GM23338 (cell line): ENCODE results near the gene PTK6.

Experiments
- CREB1 ChIP-seq: fragments of 250-450 bp; sonication (Bioruptor Pico); IDR thresholded peaks from 2 replicates; pipeline ENCODE4 v1.5.0; 2020; ENCODE audit warnings: low read depth, mild to moderate bottlenecking, moderate library complexity
- CTCF ChIP-seq, 2 experiments: fragments of 200-600 bp in 1 of 2; sonication (generic) in 1 of 2; conservative IDR thresholded peaks; 2 replicates each; pipeline versions ENCODE4 v1.5.1 to v1.6.1; 2016 to 2017; ENCODE audit warnings: antibody characterized with exemption in 2 of 2, low read depth in 2 of 2, mild to moderate bottlenecking in 2 of 2, moderate library complexity in 1 of 2
- EZH2 ChIP-seq: fragments of 200-600 bp; sonication (generic); IDR thresholded peaks from one replicate; pipeline ENCODE4 v1.8.0; 2017; ENCODE audit warnings: antibody characterized with exemption, mild to moderate bottlenecking, low read depth; ENCODE audit not compliant: unreplicated experiment
- EZH2phosphoT487 ChIP-seq: fragments of 200-600 bp; sonication (generic); IDR thresholded peaks from one replicate; pipeline ENCODE4 v1.8.1; 2018; ENCODE audit warnings: antibody characterized with exemption; ENCODE audit not compliant: unreplicated experiment
- JUNB ChIP-seq: IDR thresholded peaks from one replicate; pipeline ENCODE4 v1.6.1; 2016; ENCODE audit warnings: antibody characterized with exemption; ENCODE audit not compliant: unreplicated experiment
- NANOG ChIP-seq: IDR thresholded peaks from 2 replicates; pipeline ENCODE4 v1.6.1; 2016; ENCODE audit warnings: antibody characterized with exemption, borderline replicate concordance
- POLR2AphosphoS5 ChIP-seq: IDR thresholded peaks from 2 replicates; pipeline ENCODE4 v1.6.1; 2016; ENCODE audit warnings: antibody characterized with exemption, low read depth
- REST ChIP-seq: IDR thresholded peaks from one replicate; pipeline ENCODE4 v1.6.1; 2018; ENCODE audit warnings: antibody characterized with exemption; ENCODE audit not compliant: unreplicated experiment
- ZNF114 ChIP-seq: fragments of 250-450 bp; sonication (Bioruptor Pico); IDR thresholded peaks from 2 replicates; pipeline ENCODE4 v1.5.0; 2020; ENCODE audit warnings: mild to moderate bottlenecking, moderate library complexity
- ZNF331 ChIP-seq: fragments of 250-450 bp; sonication (Bioruptor Pico); IDR thresholded peaks from 2 replicates; pipeline ENCODE4 v1.5.0; 2020; ENCODE audit warnings: low read depth, mild to moderate bottlenecking, moderate library complexity
- ZNF462 ChIP-seq: fragments of 250-450 bp; sonication (Bioruptor Pico); IDR thresholded peaks from 2 replicates; pipeline ENCODE4 v1.5.0; 2020; ENCODE audit warnings: mild to moderate bottlenecking, moderate library complexity

- no peak for TF ChIP-seq CTCF (conservative IDR thresholded peaks at IDR 0.05; ENCODE audit: low read depth in 2 of 2)
- TF ChIP-seq CREB1 (CRISPR knock-in tag): no peak
- TF ChIP-seq EZH2phosphoT487: no peak
- TF ChIP-seq REST: no peak
- no peak for TF ChIP-seq EZH2
- no peak for TF ChIP-seq POLR2AphosphoS5
- TF ChIP-seq ZNF331: no peak
- TF ChIP-seq JUNB: no peak
- TF ChIP-seq ZNF114 (CRISPR knock-in tag): no peak
- no peak for TF ChIP-seq ZNF462
- TF ChIP-seq NANOG: no peak
Measured at GRCh38 chr20:63500151-63500901, 36.9 kb downstream of the PTK6 start.
